Activated CD4-positive, alpha-beta T cell treated with anti-CD3 and anti-CD28 coated beads, Interleukin-2, amount 50 U/mL, for 48 hours (primary cell): ENCODE measurements around the gene ZNF837.
A peak's percentile ranks its signal among the peaks of the same experiment; 100 is the strongest.
"Not testable (repeated sequence)": the region's sequence is repeated elsewhere in the genome, so short reads cannot be mapped to it uniquely, and the experiment has no call there.

ENCODE experiments used
- DNase-seq, 2 experiments: peaks; one replicate each; pipeline ENCODE4 v3.0.0-alpha.2; 2020

Gene ZNF837

GRCh38 chr19:58380662-58381459 lies at the start of gene ZNF837:
Gene ZNF837 (minus strand): TSS chr19:58381030. CDS start chr19:58369332, 11,698 bp downstream.
- peak; percentile 95 to 97 for DNase-seq

- no peak for DNase-seq
Observed at GRCh38 chr19:58429745-58430144, 48.9 kb upstream of the ZNF837 start.

GRCh38 chr19:58428617-58429016 lies 47.8 kb upstream of the ZNF837 start:
- no peak for DNase-seq

GRCh38 chr19:58417071-58417470 lies 36.2 kb upstream of the ZNF837 start:
- no peak for DNase-seq

GRCh38 chr19:58416604-58417003 lies 35.8 kb upstream of the ZNF837 start:
- DNase-seq = no peak

- DNase-seq = peak in 1 of 2 experiments; percentile 57
Observed at GRCh38 chr19:58409010-58409790, 28.4 kb upstream of the ZNF837 start.

GRCh38 chr19:58408152-58409009 lies 27.6 kb upstream of the ZNF837 start, which contains the start of gene ZNF584:
Gene ZNF584 (plus strand): TSS chr19:58408649. CDS start chr19:58409148, 499 bp downstream.
- DNase-seq = peak; percentile 95 to 96

- peak in 1 of 2 experiments; percentile 26 for DNase-seq
Observed at GRCh38 chr19:58407658-58408151, 26.9 kb upstream of the ZNF837 start.

- no peak for DNase-seq
Observed at GRCh38 chr19:58406818-58407657, 26.2 kb upstream of the ZNF837 start.

GRCh38 chr19:58403920-58404478 lies 23.2 kb upstream of the ZNF837 start:
- DNase-seq = not testable (repeated sequence)

GRCh38 chr19:58401840-58402421 lies 21.1 kb upstream of the ZNF837 start:
- DNase-seq = no peak

- peak; percentile 99 for DNase-seq
Observed at GRCh38 chr19:58400916-58401839, 20.3 kb upstream of the ZNF837 start.

- DNase-seq = no peak
Observed at GRCh38 chr19:58400316-58400915, 19.6 kb upstream of the ZNF837 start.

GRCh38 chr19:58399903-58400302 lies 19.1 kb upstream of the ZNF837 start:
- no peak for DNase-seq

- no peak for DNase-seq
Observed at GRCh38 chr19:58398545-58398944, 17.7 kb upstream of the ZNF837 start.

- no peak for DNase-seq
Observed at GRCh38 chr19:58398087-58398486, 17.3 kb upstream of the ZNF837 start.

GRCh38 chr19:58397533-58398037 lies 16.8 kb upstream of the ZNF837 start:
- DNase-seq = no peak

GRCh38 chr19:58396691-58397532 lies 16.1 kb upstream of the ZNF837 start:
- no peak for DNase-seq
